SH-SY5Y (cell line): ENCODE measurements around the gene ST3GAL6.

Experiments used
- GATA2 ChIP-seq: IDR thresholded peaks from 2 replicates; pipeline ENCODE4 v1.6.1; 2011; ENCODE audit warnings: mild to moderate bottlenecking, low read depth, low read length
- GATA3 ChIP-seq: IDR thresholded peaks from 2 replicates; pipeline ENCODE4 v1.6.1; 2011; ENCODE audit warnings: low read depth, mild to moderate bottlenecking, low read length, moderate library complexity

DNA sequence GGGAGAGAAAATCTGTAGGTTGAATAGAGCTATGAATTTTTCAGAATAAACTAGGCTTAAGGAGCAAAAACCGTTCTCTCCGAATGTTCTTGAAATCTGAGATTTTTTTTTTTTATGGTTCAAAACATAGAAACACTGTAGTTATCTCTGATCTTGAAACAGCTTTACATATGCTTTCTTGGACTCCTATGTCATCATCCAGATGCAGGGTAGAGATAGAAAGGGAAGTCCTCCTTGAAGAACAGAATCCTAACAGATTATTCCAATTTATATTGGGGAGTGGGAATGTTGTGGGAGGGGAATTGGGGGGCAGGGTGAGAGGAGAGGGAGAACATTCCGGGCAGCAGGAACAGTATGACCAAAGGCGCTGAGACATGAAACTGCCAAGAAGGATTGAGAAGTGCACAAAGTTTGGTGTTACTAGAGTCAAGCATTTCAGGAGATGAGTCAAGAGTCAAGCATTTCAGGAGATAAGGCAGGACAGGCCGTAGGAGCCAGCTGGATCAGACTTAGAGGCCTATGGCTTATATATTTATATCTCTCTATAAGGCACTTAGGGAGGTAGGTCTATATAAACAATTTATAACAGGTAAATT, 21.9 kb upstream of the ST3GAL6 start:
- no peak for TF ChIP-seq GATA2
- TF ChIP-seq GATA3: no peak
